Stimulated activated effector memory CD8-positive, alpha-beta T cell treated with anti-CD3 and anti-CD28 coated beads, Interleukin-12 subunit alpha, Interleukin-12 subunit beta, amount 100 ng/mL, for 72 hours (primary cell): ENCODE results near the gene PRKG1.

Source experiments
- ATAC-seq: fragments of 150-1000 bp; cut with Tn5 transposase; 2 replicates; pipeline ENCODE4 v1.10.0; 2021
- DNase-seq, 2 donors: peaks; one replicate each; pipeline ENCODE4 v3.0.0; 2021 to 2022; ENCODE audit warnings: low spot score in 2 of 2
- H3K27ac Mint-ChIP-seq: one replicate; pipeline ENCODE4 v1.8.0; 2022; ENCODE audit warnings: mild to moderate bottlenecking, mixed read lengths
- H3K36me3 Mint-ChIP-seq: one replicate; pipeline ENCODE4 v1.8.0; 2022; ENCODE audit warnings: mild to moderate bottlenecking, mixed read lengths
- H3K4me1 Mint-ChIP-seq: one replicate; pipeline ENCODE4 v1.8.0; 2022; ENCODE audit warnings: mixed read lengths
- H3K4me3 Mint-ChIP-seq: one replicate; pipeline ENCODE4 v1.8.0; 2022; ENCODE audit warnings: mild to moderate bottlenecking, mixed read lengths
- H3K9me3 Mint-ChIP-seq: one replicate; pipeline ENCODE4 v1.8.0; 2022; ENCODE audit warnings: mixed read lengths

PRKG1 gene

DNA sequence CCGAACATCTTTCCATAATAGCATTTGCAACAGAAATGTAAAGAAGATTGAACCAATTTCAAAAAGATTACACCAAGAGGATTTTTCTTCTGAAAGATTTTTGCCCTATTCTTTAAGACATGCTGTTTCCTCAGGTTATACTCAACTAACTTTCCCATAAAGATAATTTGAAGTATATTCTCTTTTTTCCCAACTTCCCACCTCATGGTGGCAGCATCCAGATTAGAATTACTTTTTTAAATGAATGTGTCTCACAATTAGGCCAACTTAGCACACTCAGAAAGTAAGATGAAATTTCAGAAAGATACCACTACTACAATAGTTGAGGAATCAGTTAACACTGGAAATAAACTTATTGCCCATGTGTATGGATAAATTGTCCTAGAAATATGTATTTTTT lies 803.3 kb downstream of the PRKG1 start:
- Mint-ChIP-seq H3K4me3 (no peak overlapping the region), H3K4me1 (peaks cover 5% of the 10 kb centered on the region), H3K36me3 (no peaks in the 10 kb centered on the region), H3K9me3 (no peaks in the 10 kb centered on the region), H3K27ac (no peak overlapping the region)
- ATAC-seq (no peak), DNase-seq (no peak)

DNA sequence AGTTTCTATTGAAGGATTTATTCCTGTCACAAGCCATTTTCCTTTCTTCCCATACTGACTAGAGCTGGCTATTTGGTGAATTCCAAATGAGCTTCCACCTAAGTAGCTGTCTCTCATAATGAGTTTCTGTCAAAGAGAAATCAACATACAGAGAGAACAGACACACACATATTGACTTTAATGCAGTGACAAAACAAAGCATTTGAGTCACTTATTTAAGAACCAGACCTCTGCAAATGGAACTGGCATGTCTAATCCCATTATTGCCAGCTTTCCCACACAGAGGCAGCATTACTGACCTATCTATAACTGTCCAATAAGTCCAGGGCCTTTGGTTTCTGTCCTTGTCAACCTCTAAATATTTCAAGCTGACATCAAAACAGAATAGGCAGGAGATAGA lies 804.4 kb downstream of the PRKG1 start:
- ATAC-seq (no peak), DNase-seq (no peak)
- H3K27ac Mint-ChIP-seq, result peak overlapping the region; percentile 67
- peaks cover 5% of the 10 kb centered on the region for H3K4me1 Mint-ChIP-seq
- no peaks in the 10 kb centered on the region for H3K36me3 Mint-ChIP-seq
- H3K9me3 Mint-ChIP-seq, result no peaks in the 10 kb centered on the region
- H3K4me3 Mint-ChIP-seq, result peak overlapping the region; percentile 30

DNA sequence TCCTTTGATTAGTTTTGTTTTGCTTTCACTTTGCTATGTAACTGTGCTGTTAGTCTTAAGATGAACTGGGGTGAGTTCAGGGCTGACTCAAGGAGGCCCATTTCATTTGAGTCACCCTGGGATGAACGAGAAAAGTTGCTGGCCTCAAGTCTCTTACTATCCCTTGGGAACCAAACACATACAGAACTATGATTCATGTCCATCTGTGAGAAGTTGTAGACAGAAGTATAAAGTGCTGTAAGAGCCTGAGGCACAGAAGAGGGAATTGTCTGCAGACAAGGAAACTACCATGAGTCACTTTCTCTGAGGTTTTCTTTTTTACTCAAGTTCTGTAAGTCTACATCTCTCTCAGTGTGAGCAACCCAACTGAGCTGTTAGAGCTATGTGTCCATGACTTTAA lies 805.0 kb downstream of the PRKG1 start:
- ATAC-seq (peak; percentile 98), DNase-seq (peak in 1 of 2 donors; percentile 53)
- Mint-ChIP-seq H3K4me1 (peaks cover 5% of the 10 kb centered on the region), H3K36me3 (no peaks in the 10 kb centered on the region), H3K4me3 (peak overlapping the region; percentile 30), H3K27ac (peak overlapping the region; percentile 67), H3K9me3 (no peaks in the 10 kb centered on the region)

DNA sequence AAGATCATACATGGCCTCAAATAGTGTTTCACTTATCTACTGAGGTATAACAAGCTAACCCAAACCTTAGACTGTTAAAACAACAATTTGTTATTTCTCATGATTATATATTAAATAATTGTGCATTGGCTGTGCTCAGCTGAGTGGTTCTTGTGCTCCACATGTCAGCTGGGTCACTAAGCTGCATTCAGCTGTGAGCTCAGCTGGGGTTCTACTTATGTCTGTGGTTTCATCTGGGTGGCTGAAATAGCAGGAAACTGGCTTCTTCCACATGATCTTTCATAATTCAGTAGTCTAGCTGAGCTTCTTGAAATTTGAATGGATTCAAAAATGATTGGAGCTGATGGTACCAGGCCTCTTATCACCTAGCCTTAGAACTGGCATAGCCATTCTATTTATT lies 806.9 kb downstream of the PRKG1 start:
- H3K4me1 Mint-ChIP-seq, result peaks cover 5% of the 10 kb centered on the region
- H3K36me3 Mint-ChIP-seq, result no peaks in the 10 kb centered on the region
- H3K27ac Mint-ChIP-seq, result no peak overlapping the region
- H3K4me3 Mint-ChIP-seq, result no peak overlapping the region
- DNase-seq (no peak), ATAC-seq (no peak)
- no peaks in the 10 kb centered on the region for H3K9me3 Mint-ChIP-seq

DNA sequence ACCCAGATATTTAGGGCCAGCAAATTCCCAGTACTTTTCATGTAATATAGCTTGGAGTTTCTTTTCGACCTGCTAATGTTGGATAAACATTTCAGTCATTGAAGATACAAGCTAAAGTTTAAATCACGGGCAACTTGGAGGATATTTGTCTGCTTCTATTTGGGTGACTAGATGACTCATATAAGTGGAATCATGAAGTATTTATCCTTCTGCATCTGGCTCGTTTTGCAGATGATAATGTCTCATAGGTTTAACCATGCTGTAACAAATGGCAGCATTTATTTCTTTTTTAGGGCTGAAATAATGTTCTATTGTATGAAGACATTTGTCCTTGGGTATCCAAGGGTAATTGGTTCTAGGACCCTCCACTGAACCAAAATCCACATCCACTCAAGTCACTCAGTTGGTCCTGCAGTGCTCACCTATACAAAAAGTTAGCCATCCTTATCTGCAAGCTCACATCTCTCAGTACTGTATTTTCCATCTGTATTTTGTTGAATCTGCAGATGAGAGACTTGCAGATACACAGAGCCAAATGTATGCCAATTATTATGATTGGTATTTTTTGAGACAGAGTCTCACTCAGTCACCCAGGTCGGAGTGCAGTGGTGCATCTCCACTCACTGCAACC lies 812.3 kb downstream of the PRKG1 start:
- Mint-ChIP-seq H3K27ac (no peak overlapping the region), H3K36me3 (no peaks in the 10 kb centered on the region), H3K4me3 (no peak overlapping the region), H3K9me3 (no peaks in the 10 kb centered on the region), H3K4me1 (no peaks in the 10 kb centered on the region)
- DNase-seq, result no peak
- ATAC-seq, result no peak

DNA sequence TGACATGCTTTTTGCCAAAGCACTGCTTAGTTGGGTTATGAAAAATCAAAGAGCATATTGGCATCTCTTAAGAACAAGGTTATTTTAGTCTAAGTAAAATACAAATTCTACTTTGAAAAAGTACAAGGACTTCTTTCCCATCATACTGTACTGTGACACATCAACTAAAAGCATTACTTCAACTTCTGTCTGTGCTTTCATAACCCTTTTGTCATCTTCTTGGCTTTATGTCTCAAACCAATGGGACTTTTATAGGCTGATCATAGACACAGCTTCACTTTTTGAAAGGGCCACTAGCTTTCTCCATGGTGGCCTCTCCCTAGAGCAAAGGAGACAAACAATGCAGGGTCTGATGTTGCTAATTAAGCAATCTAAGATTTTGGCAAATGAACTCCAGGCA lies 814.0 kb downstream of the PRKG1 start:
- Mint-ChIP-seq H3K36me3 (no peaks in the 10 kb centered on the region), H3K4me3 (no peak overlapping the region), H3K4me1 (no peaks in the 10 kb centered on the region), H3K27ac (no peak overlapping the region), H3K9me3 (no peaks in the 10 kb centered on the region)
- no peak for DNase-seq
- no peak for ATAC-seq

DNA sequence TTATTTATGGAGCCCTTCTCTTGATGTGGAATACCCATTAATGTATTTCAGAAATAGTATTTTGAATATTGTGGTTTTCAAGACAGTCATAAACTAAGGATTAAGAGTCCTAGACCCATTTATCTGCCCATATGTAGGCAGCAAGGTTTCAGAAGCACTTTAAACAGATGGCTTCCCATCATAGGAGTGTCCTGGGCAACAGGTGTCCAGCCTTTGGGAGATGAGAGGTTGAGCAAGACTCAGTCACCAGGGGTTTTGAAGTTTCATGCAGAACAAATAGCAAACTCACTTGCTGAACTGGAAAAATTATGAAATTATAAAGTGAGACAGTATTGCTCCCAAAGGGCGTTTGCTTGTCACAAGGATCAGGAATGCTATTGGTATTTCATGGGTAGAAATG lies 818.0 kb downstream of the PRKG1 start:
- H3K36me3 Mint-ChIP-seq, result no peaks in the 10 kb centered on the region
- no peak overlapping the region for H3K4me3 Mint-ChIP-seq
- H3K9me3 Mint-ChIP-seq, result no peaks in the 10 kb centered on the region
- H3K4me1 Mint-ChIP-seq, result no peaks in the 10 kb centered on the region
- ATAC-seq (no peak), DNase-seq (no peak)
- H3K27ac Mint-ChIP-seq, result no peak overlapping the region

DNA sequence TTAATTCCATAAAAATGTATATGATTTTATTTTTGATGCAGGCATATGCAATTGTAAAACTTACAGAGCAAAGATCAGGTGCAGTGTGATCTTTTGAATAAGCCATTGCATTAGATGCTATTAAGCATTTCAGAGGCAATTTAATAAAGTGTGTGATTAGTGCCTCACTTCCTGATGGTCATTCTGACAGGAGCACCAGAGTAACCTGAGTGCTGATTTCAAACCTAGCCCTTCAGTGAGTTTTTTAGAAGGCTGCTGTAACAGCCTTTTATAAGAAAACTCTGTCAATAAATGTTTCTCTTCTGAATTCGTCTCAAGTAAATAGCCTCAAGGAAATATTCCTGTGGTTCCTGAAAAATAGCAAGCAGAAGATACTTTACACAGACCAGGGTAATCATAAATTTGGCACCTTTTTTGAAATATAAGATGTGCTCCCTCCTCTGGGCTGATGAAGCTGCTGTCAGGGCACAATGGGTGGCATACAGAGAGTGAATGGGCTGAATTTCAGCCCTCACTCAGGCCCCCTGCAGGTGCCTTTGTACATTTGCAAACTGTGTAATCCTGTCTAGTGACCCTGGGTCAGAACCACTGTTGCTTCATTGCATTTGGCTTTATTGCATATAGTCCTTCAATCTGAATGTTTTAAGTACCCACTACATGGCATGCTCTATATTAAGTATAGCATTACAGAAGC lies 818.8 kb downstream of the PRKG1 start:
- no peak overlapping the region for H3K27ac Mint-ChIP-seq
- peak; percentile 67 for ATAC-seq
- H3K9me3 Mint-ChIP-seq, result no peaks in the 10 kb centered on the region
- no peaks in the 10 kb centered on the region for H3K4me1 Mint-ChIP-seq
- H3K4me3 Mint-ChIP-seq, result no peak overlapping the region
- H3K36me3 Mint-ChIP-seq, result no peaks in the 10 kb centered on the region
- no peak for DNase-seq

DNA sequence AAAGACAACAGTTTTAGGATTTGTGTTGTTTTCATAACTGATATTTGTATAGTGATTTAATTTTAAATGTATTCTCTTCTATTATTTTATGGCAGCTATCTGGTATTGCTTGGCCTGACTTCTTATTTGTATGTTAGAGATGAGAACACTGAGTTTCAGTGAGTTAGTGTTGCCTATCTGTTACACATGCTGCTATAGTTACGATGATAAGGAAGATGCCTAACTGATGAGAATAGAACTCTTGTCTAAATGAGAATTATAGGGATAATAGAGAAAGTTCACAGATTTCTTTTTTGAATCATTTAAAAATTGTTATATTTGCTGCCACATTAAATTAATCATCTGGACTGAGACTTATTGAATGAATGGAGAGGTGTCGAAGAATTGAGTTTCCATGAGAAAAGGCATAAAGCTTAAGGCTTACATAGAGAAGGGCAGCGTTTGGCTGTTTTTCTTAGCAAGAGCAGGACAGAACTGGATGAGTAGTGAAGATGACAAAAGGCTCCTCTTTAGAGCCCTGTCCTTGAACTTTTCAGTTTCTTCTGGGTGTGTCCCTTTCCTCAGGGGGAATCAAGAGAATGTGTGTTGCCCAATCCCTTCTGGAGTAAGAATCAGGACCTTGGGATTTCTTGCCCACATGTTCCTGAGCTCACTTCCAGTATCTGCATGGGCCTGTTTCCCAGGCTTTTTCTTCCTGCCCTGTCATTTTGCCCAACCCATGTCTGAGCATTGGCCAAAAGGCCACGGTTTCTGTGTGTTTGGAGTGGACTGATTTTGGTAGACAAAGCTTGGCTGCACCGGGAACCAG lies 820.7 kb downstream of the PRKG1 start:
- H3K27ac Mint-ChIP-seq, result no peak overlapping the region
- no peaks in the 10 kb centered on the region for H3K9me3 Mint-ChIP-seq
- ATAC-seq, result no peak
- H3K4me1 Mint-ChIP-seq, result no peaks in the 10 kb centered on the region
- DNase-seq, result no peak
- no peaks in the 10 kb centered on the region for H3K36me3 Mint-ChIP-seq
- no peak overlapping the region for H3K4me3 Mint-ChIP-seq

DNA sequence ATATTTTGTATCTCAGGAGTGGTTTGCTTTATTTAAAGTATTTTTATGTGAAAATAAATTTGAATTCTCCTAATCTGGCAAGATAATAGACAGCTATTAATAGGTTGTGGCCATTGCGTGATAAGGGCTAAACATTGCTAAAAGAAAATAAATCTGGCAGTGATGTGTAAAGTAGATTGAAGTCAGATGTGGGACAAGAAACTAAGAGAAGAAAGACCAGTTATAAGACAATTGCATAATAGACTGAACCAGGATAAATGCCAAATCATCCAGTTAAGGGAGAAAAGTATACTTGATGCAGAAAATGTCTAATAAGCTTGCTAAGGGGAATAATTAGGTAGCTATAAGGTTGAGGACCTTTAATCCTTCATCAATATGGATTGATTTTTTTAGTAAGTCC lies 822.6 kb downstream of the PRKG1 start:
- Mint-ChIP-seq H3K36me3 (no peaks in the 10 kb centered on the region), H3K9me3 (no peaks in the 10 kb centered on the region), H3K4me3 (no peak overlapping the region), H3K4me1 (no peaks in the 10 kb centered on the region), H3K27ac (no peak overlapping the region)
- ATAC-seq, result no peak
- DNase-seq, result no peak

DNA sequence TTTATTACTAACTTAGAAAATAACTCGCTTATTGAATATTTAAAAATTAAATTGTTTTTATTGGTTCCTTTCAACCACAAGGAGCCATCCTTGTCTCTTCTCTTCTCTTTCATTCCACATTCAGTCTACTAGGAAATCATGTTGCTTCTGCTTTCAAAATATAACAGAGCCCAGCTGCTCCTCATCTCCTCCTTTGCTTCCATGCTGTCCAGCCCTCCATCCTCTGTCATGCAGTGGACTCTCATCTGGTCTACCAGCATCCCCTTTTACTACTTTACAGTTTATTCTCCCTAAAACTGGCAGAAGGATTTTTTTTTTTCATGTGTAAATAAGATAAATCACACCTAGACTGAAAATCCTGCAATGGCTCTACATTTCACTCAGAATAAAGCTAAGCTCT lies 823.3 kb downstream of the PRKG1 start:
- Mint-ChIP-seq H3K4me1 (no peaks in the 10 kb centered on the region), H3K36me3 (no peaks in the 10 kb centered on the region)

DNA sequence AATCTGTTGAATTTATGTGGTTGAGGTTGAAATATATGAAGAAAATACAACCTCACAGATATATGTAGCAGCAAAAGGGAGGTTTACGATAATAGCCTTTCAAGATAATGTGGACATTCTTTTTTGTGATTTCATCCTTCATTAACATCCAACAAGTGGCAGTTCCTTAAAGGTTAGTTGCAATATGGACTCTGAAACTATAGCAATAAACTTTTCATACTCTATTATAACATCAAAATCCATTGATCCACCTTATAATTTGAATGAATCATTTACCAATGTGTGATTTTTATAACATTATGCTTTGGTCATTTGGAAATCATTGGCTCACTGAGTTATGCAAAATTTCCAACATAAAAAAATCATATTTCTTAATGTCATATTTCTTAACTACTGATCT lies 825.9 kb downstream of the PRKG1 start:
- Mint-ChIP-seq H3K36me3 (no peaks in the 10 kb centered on the region), H3K4me3 (no peak overlapping the region), H3K9me3 (no peaks in the 10 kb centered on the region), H3K4me1 (no peaks in the 10 kb centered on the region), H3K27ac (no peak overlapping the region)
- DNase-seq (no peak), ATAC-seq (no peak)

More for the DNA sequence above, 823.3 kb downstream of the PRKG1 start:
- Mint-ChIP-seq H3K27ac (no peak overlapping the region), H3K9me3 (no peaks in the 10 kb centered on the region), H3K4me3 (no peak overlapping the region)
- ATAC-seq (no peak), DNase-seq (no peak)

DNA sequence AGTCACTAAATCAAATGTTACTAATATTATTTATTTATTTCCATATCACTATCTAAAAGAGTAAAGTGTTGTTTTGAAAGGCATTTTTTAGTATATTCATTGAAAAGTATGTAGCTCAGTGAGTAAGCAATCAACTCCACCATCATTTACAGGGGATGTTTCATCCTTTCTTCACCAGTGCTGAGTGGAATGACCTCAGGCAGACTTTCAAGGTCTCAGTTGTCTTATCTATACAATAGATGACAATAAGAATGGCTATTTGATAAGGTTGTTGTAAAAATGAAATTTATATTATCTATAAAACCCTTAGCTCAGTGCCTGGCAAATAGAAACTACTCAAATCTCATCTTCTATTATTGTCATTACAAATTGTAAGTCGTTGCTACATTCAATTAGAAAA lies 829.4 kb downstream of the PRKG1 start:
- Mint-ChIP-seq H3K9me3 (no peaks in the 10 kb centered on the region), H3K4me3 (no peak overlapping the region), H3K27ac (no peak overlapping the region), H3K36me3 (no peaks in the 10 kb centered on the region), H3K4me1 (no peaks in the 10 kb centered on the region)
- DNase-seq (no peak), ATAC-seq (no peak)

DNA sequence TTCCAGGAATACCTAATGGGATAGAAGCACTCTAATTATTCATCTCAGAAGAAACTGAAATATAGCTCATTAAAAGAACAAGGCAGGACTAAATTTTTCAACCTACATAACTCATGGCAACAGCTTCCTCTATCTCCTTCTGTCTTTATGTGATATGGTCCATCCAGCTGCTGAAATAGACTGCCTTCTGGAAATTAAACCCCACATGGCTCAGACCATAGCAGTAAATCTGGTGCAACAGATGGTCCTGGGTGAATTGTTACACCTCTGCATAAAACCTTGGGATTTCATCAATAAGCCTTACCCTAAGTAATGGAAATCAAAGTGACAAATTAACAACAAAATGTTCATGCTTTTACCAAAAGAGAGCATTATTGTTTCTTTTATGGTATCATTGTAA lies 830.7 kb downstream of the PRKG1 start:
- Mint-ChIP-seq H3K4me1 (no peaks in the 10 kb centered on the region), H3K27ac (no peak overlapping the region), H3K9me3 (no peaks in the 10 kb centered on the region), H3K36me3 (no peaks in the 10 kb centered on the region), H3K4me3 (no peak overlapping the region)
- no peak for DNase-seq
- no peak for ATAC-seq

DNA sequence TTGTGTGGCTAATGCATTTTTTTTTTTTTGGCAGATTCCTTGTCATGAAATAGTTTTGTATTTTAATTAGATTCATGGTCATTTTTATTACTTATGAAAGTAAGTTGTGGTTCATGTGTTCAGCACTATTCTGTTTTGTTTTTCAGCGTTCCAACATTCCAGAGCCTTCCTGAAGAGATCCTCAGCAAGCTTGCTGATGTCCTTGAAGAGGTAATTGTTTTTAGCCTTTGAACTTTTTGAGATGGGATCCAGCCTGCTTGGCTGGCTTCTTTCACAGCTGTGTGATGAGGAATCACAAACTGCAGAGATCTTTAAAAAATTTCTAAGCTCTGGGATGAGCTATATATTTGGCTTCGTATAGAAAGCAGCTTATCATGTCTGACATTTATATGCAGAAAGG lies 833.1 kb downstream of the PRKG1 start:
- H3K4me3 Mint-ChIP-seq, result no peak overlapping the region
- no peak for DNase-seq
- no peaks in the 10 kb centered on the region for H3K36me3 Mint-ChIP-seq
- H3K9me3 Mint-ChIP-seq, result no peaks in the 10 kb centered on the region
- ATAC-seq, result no peak
- H3K27ac Mint-ChIP-seq, result no peak overlapping the region
- no peaks in the 10 kb centered on the region for H3K4me1 Mint-ChIP-seq

DNA sequence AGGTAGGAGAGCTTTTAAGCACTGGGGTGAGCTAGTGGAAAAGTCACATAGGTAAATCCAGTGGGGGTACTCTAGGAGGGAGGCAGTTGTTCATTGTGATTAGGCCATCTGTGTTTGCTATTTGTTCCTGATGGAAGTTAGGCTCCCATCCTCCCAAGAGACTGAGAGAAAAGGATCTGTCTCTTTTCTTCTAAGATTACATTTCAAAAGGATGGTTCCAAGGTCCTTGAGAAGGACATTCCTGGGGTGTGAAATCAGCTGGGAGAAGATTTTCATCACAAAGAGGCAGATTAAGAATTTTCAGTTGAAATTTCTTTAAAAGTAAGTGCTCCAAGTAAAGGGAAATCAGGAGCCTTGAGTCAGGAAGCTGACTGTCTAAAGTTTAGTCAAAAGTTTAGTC lies 835.9 kb downstream of the PRKG1 start:
- Mint-ChIP-seq H3K36me3 (no peaks in the 10 kb centered on the region), H3K27ac (no peak overlapping the region), H3K4me1 (no peaks in the 10 kb centered on the region), H3K9me3 (no peaks in the 10 kb centered on the region), H3K4me3 (no peak overlapping the region)
- ATAC-seq (no peak), DNase-seq (no peak)
